ENCODE measurements around the gene LRRTM1. TPM values are rescaled to one million over a fixed set of nuclear protein-coding genes. Genes with fewer than 3 reads are reported as not detected.

Gene LRRTM1
- total RNA-seq, 1 experiment from 2014 or later: not detected

DNA sequence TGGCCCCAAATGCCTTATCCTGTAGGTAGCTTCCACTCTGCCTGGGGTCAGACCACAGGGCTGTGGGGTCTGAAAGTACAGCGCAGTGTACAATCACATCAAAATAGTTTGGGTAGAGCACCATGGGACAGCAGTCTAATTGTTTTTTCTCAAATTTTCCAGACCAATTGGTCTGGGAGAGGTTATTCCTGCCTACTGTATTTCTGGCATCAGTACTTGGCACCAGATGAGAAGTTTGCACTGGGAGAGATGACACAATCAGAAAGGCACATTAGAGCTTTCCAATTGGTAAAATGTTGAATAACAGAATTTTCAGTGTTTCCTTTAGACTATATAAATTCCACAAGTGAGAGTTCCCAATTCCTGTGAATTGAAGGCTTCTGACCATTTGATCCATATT is 30.9 kb upstream of the LRRTM1 start:
- Histone ChIP-seq H3K27me3 (ENCODE audit: control insufficient read depth, insufficient read depth, low read length) (no peaks in the 10 kb centered on the region), H3K4me3 (ENCODE audit: low read depth in 2 of 2, low read length in 2 of 2) (no peak overlapping the region), H3K9me3 (ENCODE audit: control insufficient read depth, insufficient read depth, low read depth, low read length) (no peaks in the 10 kb centered on the region), H3K4me1 (ENCODE audit: control insufficient read depth, insufficient read depth, low read length) (no peaks in the 10 kb centered on the region), H3K36me3 (ENCODE audit: control insufficient read depth, insufficient read depth, low read length) (no peaks in the 10 kb centered on the region), H3K27ac (ENCODE audit: low read length) (no peak overlapping the region)
- DNase-seq (ENCODE audit: low read depth, low spot score): no peak
- in situ Hi-C loops (cut with HindIII; ENCODE audit: low pct_unique_long_range_greater_than_20kb, low sequenced_read_pairs) (no loop called here), intact Hi-C loops (cut with micrococcal nuclease; ENCODE audit: unreplicated experiment) (no loop called here)
- no peak for ATAC-seq
- BruUV-seq (replicated peaks): no TSS peak
- TF ChIP-seq SIN3A (IDR thresholded peaks at IDR 0.05; ENCODE audit: borderline replicate concordance, insufficient read depth, low read depth, low read length) (no peak), REST (IDR thresholded peaks at IDR 0.05; ENCODE audit: insufficient read depth in 1 of 2, low read depth in 2 of 2, low read length in 1 of 2) (no peak), POLR2AphosphoS5 (IDR thresholded peaks at IDR 0.05; ENCODE audit: low read depth, low read length) (no peak), TCF7L2 (IDR thresholded peaks at IDR 0.05; ENCODE audit: low read depth, low read length) (no peak)
- TF ChIP-seq, protein P1, sequence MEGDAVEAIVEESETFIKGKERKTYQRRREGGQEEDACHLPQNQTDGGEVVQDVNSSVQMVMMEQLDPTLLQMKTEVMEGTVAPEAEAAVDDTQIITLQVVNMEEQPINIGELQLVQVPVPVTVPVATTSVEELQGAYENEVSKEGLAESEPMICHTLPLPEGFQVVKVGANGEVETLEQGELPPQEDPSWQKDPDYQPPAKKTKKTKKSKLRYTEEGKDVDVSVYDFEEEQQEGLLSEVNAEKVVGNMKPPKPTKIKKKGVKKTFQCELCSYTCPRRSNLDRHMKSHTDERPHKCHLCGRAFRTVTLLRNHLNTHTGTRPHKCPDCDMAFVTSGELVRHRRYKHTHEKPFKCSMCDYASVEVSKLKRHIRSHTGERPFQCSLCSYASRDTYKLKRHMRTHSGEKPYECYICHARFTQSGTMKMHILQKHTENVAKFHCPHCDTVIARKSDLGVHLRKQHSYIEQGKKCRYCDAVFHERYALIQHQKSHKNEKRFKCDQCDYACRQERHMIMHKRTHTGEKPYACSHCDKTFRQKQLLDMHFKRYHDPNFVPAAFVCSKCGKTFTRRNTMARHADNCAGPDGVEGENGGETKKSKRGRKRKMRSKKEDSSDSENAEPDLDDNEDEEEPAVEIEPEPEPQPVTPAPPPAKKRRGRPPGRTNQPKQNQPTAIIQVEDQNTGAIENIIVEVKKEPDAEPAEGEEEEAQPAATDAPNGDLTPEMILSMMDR (IDR thresholded peaks at IDR 0.05): no peak
- POLR2A ChIA-PET: no interaction called here
- CTCF ChIA-PET: no interaction called here

DNA sequence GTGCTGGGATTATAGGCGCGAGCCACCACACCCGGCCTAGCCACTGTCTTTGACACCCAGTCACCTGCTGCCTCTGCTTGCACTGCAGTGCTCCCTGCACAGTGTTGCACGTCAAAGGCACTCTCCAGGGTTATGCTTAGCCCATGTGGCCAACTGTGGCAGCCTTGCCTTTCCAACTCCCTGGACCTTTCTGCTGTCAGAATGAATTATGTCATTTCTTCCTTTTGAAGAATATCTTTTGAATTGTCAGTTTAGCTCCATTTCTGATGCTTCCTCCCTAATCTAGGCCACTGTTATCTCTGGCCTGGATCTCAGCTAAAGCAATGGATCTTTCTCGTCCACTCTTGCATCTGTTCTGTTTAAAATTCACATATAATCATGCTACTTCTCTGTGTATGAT is 29.3 kb upstream of the LRRTM1 start:
- CTCF ChIA-PET: no interaction called here
- Histone ChIP-seq H3K4me1 (ENCODE audit: control insufficient read depth, insufficient read depth, low read length) (no peaks in the 10 kb centered on the region), H3K36me3 (ENCODE audit: control insufficient read depth, insufficient read depth, low read length) (no peaks in the 10 kb centered on the region), H3K27ac (ENCODE audit: low read length) (no peak overlapping the region), H3K27me3 (ENCODE audit: control insufficient read depth, insufficient read depth, low read length) (no peaks in the 10 kb centered on the region), H3K9me3 (ENCODE audit: control insufficient read depth, insufficient read depth, low read depth, low read length) (no peaks in the 10 kb centered on the region), H3K4me3 (ENCODE audit: low read depth in 2 of 2, low read length in 2 of 2) (no peak overlapping the region)
- intact Hi-C loops (cut with micrococcal nuclease; ENCODE audit: unreplicated experiment): no loop called here
- DNase-seq (ENCODE audit: low read depth, low spot score): no peak
- ATAC-seq: no peak
- POLR2A ChIA-PET: no interaction called here
- BruUV-seq (replicated peaks): no TSS peak
- TF ChIP-seq SIN3A (IDR thresholded peaks at IDR 0.05; ENCODE audit: borderline replicate concordance, insufficient read depth, low read depth, low read length) (no peak), TCF7L2 (IDR thresholded peaks at IDR 0.05; ENCODE audit: low read depth, low read length) (no peak), REST (IDR thresholded peaks at IDR 0.05; ENCODE audit: insufficient read depth in 1 of 2, low read depth in 2 of 2, low read length in 1 of 2) (no peak), POLR2AphosphoS5 (IDR thresholded peaks at IDR 0.05; ENCODE audit: low read depth, low read length) (no peak)
- TF ChIP-seq, protein P1 (IDR thresholded peaks at IDR 0.05): no peak
- in situ Hi-C loops (cut with HindIII; ENCODE audit: low pct_unique_long_range_greater_than_20kb, low sequenced_read_pairs): no loop called here

All from Panc1 (cell line).